GM18868 (cell line): ENCODE results near the gene LRRC4C.
"Not testable (repeated sequence)": the region's sequence is repeated elsewhere in the genome, so short reads cannot be mapped to it uniquely, and the experiment has no call there.

Experiments
- ATAC-seq: cut with Tn5 transposase; IDR thresholded peaks from one replicate; pipeline ENCODE4 v1.9.1; 2021; ENCODE audit warnings: mild to moderate bottlenecking, moderate library complexity; ENCODE audit not compliant: unreplicated experiment

Gene LRRC4C

GRCh38 chr11:40192590-40192989 is 1266.9 kb downstream of the LRRC4C start:
- ATAC-seq: not testable (repeated sequence)

- no peak for ATAC-seq
These were observed 1269.2 kb downstream of the LRRC4C start for GRCh38 chr11:40190294-40190693.

- ATAC-seq: no peak
These were observed 1270.6 kb downstream of the LRRC4C start for GRCh38 chr11:40188848-40189247.

GRCh38 chr11:40187295-40187694 is 1272.2 kb downstream of the LRRC4C start:
- no peak for ATAC-seq

GRCh38 chr11:40186437-40187263 is 1272.8 kb downstream of the LRRC4C start:
- no peak for ATAC-seq

GRCh38 chr11:40185793-40186192 is 1273.7 kb downstream of the LRRC4C start:
- ATAC-seq: no peak

DNA sequence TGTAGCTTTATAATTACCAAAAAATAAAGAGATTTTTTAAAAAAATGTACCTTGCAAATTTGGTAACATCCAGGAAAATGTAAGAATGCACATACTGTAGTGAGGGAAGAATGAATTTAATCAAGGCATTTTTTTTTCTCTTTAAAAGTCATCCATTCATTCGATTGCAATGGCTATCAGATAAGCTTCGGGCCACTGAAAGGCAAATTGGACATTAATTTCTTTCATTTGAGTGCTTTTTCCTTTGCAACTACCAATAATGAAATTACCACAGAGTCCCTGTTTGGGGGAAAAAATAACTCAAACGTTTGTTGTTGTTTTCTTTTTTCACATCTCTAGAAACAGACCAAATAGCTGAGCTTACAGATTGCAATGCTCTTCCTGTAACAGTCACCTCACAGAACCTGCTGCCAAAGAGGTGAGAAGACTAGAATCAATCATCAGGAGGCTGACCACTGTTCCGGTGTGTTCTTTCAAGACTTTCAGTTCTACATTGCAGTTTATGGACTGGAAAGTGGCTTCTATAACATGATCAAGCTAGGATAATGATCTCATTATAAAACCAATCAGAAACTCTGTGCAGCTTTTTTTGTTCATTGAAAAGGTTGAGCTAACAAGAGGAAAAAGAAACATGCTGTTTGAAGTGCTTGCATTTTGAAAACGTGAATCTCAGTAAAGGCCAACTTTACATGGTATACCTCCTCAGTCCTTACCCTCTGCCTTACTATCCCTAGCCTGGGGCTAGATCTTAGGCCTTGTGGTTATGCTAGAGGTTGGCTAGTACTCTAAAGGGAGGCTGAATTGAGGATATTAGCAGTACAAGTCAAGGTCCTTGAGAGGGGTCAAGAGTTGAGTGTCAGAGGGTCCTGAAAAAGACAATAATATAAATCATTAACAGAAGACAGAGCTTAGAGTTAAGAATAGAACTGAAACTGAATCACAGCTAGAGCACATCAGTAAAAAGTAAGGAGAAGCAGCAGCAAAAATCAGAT is 1276.1 kb downstream of the LRRC4C start:
- ATAC-seq: peak; percentile 93

DNA sequence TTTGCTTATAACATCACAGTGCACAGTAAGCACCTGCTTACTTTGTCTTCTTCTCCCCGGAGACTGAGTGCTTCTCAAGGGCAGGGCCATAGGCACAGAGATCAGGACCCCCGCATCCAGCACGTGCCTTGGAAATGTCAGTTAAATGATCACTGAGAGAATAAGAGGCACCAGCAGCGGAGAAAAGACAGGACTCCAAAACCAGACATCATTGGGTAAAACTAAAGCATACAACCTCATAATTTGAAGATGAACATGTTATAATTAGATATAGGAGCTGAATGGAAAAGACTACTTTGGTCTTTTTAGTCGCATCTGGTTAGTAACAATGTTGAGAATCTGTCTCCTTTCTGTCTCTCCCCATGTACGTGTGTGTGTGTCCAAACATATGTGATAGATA is 1279.9 kb downstream of the LRRC4C start:
- no peak for ATAC-seq

DNA sequence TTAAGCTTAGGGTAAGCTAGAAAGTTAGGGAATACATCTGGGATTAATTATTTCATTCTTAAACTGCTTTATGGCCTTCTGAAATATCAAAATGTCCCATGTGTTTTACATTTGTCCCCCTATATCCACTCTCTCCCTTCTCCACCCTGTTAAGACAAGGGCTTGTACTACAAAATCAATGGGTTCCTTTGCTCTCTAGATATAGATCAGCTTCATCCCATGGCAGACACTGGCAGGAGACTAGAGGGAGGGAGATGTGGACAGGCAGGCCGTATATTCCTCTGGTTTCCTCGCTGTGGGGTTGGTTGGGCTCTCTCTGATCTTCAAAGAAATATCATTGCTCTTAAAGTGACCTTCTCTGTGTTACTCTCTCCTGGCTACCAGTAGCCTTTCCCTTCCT is 1281.0 kb downstream of the LRRC4C start:
- no peak for ATAC-seq

DNA sequence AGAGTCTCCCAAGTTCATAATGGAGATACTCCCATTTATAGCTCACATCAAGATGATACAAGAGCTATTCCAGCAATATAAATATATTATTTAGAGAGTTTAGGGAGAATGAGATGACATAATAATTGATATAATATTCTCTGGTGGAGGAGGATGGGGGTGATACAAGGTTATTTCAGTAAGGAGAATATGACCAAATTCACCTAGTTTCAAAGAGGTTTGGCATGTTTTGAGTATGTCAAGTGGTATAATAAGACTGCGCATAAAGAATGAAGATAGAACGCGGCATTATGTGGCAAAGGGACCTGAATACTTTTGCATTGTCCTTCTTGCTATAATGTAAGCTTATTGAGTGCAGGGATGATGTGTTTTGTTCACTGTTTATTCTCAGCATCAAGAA is 1283.5 kb downstream of the LRRC4C start:
- ATAC-seq: no peak

- ATAC-seq: no peak
These were observed 1289.4 kb downstream of the LRRC4C start for GRCh38 chr11:40170078-40170477.

- ATAC-seq: no peak
These were observed 1291.0 kb downstream of the LRRC4C start for GRCh38 chr11:40168414-40168813.

DNA sequence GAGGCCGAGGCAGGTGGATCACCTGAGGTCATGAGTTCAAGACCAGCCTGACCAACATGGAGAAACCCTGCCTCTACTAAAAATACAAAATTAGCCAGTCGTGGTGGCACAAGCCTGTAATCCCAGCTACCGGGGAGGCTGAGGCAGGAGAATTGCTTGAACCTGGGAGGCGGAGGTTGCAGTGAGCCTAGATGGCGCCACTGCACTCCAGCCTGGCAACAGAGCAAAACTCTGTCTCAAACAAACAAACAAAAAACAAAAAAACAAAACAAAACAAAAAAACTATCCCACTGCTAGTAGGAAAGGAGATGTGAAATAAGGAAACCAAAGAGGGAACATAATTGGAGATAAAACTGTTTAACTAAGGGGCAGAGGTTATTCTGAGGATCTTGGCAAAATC is 1291.6 kb downstream of the LRRC4C start:
- ATAC-seq: not testable (repeated sequence)

DNA sequence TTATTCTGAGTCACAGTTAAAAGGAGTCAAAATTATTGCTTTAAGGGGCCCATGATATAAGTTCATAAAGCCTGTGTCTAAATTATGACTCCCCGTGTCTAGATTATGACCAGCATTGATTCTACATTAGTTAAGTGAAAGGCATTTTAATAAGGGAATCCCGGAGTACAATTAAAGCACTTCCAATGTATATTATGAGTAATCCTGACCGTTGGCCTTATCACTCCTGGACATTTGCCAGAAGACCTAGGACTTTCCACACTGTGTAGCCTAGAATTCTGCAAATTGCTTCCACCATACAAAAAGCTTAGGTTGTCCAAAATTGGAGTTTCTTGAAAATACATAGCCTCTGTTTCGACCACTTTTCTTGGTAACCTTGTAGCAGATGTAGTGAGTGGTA is 1292.6 kb downstream of the LRRC4C start:
- ATAC-seq: no peak

DNA sequence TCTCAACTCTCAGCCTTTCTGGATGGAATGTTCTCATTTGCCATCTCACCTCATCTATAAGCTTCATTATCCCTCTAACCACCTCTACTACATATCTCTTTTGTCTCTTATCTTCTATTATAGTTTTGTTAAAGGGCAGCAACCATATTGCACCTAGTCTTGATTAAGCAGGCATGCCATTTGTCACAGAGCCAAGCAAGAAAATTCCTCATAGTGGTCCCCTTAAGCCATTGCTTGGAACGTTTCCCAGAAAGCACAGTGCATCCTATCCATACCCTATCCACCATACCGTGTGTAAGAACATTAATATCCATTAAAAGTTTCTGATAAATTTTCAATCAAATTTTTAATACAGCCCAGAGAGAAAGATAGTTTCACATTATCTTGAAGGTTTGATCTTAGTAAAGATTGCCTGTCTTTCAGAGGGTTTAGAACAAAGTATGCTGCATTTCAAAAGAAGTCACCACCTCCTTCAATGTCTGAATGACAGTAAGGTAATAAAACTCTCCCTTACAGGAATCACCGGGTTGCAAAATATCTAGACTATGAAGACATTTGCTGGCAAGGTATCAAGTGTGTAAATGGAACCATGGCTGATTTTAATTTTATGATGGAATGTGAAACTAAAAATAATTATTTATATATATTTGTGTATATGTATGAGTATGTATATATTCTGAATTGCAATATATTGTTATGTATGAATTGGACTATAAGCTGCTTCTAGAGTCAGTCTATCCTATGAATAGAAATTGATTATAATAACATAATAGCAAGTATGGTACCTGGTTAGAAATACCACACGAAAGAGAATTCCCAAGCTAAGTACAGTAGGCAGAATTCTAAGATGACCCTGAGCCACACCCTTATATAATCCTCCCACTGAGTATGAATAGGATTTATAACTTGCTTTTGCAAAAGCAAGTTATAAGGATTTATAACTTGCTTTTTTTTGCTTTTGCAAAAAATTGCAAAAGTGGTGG is 1296.3 kb downstream of the LRRC4C start:
- ATAC-seq: no peak

- ATAC-seq: no peak
These were observed 1297.5 kb downstream of the LRRC4C start for GRCh38 chr11:40161854-40162410.

GRCh38 chr11:40160418-40160817 is 1299.0 kb downstream of the LRRC4C start:
- no peak for ATAC-seq

DNA sequence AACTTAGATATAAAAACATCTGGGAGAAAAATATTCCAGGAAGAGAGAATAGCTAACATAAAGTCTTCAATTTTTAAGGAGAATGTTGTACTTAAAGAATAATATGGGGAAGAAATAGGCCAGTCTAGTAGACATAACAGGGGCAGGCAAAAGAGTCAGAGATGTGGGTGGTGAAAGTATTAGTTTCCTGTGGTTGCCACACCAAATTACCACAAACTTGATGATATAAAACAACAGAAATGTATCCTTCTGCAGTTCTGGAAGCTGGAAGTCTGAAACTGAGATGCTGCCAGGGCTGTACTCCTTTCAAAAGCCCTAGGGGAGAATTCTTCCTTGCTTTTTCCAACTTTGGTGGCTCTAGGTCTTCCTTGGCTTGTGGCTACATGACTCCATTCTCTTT is 1309.7 kb downstream of the LRRC4C start:
- ATAC-seq: no peak

- no peak for ATAC-seq
These were observed 1318.9 kb downstream of the LRRC4C start for GRCh38 chr11:40140560-40140959.

DNA sequence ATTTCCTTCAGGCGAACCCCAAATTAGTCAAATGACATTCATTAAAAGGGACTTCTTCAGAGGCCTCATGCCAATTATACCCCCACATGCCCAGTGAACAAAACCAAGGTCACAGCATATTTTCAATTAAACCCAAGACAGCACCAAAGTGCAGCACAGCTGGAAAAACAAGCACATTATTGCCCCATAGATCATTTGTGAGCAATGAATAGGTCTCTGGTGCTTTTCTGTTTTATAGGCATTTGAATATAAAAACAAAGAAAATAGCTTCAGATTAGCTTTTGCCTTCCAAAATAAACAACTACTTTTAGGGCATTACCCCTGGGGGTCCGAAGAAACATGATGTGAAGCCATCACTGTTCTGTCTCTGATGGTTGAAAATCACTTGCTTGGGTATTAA is 1319.9 kb downstream of the LRRC4C start:
- no peak for ATAC-seq
